HG02588 (cell line): Measurements from ENCODE around the gene NFATC1.
A peak's percentile ranks its signal among the peaks of the same experiment; 100 is the strongest.

Experiments
- ATAC-seq: cut with Tn5 transposase; IDR thresholded peaks from one replicate; pipeline ENCODE4 v1.9.1; 2021; ENCODE audit warnings: mild to moderate bottlenecking, moderate library complexity; ENCODE audit not compliant: unreplicated experiment

NFATC1 gene

DNA sequence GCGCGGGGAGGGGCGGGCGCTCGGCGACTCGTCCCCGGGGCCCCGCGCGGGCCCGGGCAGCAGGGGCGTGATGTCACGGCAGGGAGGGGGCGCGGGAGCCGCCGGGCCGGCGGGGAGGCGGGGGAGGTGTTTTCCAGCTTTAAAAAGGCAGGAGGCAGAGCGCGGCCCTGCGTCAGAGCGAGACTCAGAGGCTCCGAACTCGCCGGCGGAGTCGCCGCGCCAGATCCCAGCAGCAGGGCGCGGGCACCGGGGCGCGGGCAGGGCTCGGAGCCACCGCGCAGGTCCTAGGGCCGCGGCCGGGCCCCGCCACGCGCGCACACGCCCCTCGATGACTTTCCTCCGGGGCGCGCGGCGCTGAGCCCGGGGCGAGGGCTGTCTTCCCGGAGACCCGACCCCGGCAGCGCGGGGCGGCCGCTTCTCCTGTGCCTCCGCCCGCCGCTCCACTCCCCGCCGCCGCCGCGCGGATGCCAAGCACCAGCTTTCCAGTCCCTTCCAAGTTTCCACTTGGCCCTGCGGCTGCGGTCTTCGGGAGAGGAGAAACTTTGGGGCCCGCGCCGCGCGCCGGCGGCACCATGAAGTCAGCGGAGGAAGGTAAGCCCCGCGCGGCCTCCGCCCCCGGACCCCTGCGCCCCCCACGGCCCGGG is at the start of gene NFATC1:
TSS of gene NFATC1 (plus strand) at position 170 of the 644 bp plus-strand sequence. CDS start at position 465, 295 bp downstream.
- ATAC-seq = no peak

DNA sequence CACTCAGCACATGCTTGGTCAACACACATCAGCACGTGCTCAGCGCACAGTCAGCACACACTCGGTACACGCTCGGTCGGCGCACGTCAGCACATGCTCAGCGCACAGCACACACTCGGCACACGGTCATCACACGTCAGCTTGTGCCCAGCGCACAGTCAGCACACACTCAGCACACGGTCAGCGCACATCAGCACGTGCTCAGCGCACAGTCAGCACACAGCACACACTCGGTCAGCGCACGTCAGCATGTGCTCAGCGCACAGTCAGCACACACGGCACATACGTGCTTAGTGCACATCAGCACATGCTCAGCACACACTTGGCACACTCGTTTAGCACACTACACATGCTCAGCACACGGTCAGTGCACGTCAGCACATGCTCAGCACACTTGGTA is 49.7 kb upstream of the NFATC1 start:
- ATAC-seq = no peak

DNA sequence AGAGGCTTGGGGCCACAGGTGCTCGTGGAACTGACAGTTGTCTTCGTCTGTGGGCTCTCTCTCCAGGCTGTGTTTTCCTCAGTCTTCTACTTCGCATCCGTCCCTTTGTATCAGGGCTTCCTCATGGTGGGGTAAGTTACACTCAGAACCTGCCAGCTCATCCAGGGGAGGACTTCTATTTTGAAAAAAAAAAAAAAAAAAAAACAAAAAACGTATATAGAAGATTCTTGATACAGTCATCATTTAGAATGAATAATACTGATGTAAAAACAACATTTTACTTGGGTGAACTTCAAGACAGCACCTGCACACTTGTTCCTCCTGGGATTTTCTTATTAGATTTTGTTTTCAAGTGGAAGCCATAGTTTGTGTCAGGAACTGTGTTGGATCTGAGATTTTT is 47.7 kb upstream of the NFATC1 start:
- ATAC-seq = no peak

DNA sequence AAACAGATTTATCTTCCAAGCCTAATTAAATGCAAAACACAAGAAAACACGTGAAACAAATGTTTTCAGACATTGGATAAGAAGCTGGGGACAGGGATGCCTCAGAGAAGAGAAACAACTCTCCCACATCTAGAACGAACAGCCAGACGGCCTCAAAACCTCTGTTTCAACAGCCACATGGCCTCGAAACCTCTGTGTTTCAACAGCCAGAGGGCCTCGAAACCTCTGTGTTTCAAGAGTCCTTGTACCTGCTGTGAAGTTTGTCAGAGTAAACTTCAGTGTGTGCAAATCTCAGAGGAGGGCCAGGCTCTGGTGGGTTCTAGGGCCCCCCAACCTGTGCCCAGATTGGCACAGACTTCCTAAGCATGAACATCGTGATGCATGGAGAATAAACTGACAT is 43.3 kb upstream of the NFATC1 start:
- ATAC-seq = no peak

DNA sequence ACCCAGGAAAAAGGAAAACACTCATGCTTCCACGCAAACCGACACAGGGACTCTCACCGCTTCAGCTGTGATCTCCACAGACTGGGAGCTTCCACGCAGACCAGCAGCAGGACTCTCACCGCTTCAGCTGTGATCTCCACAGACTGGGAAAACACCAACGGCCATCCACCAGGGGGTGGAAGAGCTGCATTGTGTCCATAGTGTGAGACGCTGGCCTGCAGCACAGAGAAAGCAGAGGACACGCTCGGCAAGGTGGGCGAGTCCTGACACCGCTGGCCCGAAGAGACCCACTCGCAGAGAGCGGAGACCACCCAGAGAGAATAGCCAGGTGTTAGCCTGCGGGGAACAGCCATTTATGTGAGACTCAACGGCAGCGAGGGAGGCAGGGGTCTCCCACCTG is 42.5 kb upstream of the NFATC1 start:
- no peak for ATAC-seq

DNA sequence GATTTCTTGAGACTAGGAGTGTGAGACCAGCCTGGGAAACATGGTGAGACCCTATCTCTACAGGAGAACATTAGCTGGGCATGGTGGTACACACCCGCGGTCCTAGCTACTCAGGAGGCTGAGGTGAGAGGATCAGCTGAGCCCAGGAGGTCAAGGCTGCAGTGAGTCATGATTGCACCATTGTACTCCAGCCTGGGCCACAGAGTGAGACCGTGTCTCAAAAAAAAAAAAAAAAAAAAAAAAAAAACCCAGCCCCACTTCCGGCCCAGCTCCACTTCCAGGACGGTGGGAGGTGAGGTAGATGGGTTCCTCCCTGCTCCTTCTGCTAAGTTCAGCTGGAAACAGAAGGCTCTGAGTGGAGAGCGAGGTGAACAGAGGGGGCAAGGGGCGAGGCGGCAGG is 41.4 kb upstream of the NFATC1 start:
- no peak for ATAC-seq

DNA sequence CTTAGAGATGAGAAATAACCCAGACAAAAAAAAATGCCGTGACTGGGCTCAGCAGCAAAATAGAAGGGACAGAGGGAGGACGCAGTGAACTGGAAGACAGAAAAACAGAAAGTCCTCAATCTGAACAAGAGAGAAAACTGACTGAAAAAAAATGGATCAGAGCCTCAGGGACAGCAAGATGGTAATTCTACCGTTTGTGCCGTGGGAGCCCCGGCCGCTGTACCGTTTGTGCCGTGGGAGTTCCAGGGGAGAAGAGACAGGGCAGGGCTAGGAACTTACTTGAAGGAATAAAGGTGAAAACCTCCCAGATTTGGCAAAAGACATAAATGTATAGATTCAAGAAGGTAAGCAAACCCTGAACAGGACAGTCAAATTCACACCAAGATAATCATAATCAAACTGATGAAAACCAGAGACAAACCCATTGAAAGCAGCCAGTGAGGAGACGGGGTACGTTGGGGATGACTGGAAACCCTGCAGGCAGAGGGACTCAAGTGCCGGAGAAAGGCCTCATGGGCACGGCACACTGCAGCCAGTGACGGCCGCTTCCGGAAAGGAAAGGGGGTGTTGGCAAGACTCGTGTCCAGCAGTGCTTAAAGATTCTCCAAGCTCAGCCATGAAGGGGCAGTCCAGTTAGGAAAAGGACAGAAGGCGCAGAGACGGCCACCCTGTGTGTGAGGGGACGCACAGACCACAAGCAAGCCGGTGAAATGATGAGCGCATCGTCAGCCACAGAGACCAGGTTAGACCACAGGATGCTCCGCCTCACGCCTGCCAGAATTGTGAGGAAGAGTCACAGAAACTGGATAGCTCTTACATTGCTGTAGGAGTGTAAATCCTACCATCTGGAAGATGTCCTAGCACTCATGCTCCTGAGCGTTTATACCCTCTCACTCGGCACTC is 40.0 kb upstream of the NFATC1 start:
- peak; percentile 42 for ATAC-seq

DNA sequence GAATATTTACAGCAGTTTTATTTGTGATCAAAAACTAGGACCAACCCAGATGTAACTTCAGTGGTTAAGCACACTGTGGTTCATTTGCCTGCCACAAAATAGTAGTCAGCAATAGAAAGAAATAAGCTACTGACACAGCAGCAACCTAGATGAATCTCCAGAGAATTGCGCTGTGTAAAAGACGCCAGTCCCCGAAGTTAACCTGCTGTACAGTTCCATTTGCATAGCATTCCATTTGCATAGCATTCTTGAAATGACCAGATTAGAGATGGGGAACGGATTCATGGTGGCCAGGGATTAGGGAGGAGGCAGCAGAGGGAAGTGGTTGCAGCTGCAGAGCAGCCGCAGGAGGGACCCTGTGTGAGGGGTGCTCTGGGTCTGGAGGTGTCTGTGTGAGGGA is 39.3 kb upstream of the NFATC1 start:
- ATAC-seq = peak; percentile 92

DNA sequence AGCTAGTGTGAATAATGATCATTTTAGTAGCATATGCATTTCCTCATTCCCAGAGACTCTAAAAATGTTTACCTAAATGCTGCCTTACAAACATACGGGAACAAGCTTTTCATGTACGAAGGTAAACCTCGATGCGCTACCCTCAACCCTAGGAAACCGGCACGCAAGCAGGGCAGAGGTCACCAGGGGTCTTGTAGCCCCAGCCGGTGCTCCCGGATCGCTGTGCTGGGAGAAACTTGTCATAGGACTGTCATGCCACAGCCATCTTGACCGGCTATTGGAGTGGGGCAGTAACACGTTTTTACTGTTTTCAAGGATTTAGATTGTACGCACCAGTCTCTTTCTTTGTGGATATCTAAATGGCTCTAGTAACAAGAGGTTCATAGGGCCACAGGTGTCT is 34.8 kb upstream of the NFATC1 start:
- no peak for ATAC-seq

DNA sequence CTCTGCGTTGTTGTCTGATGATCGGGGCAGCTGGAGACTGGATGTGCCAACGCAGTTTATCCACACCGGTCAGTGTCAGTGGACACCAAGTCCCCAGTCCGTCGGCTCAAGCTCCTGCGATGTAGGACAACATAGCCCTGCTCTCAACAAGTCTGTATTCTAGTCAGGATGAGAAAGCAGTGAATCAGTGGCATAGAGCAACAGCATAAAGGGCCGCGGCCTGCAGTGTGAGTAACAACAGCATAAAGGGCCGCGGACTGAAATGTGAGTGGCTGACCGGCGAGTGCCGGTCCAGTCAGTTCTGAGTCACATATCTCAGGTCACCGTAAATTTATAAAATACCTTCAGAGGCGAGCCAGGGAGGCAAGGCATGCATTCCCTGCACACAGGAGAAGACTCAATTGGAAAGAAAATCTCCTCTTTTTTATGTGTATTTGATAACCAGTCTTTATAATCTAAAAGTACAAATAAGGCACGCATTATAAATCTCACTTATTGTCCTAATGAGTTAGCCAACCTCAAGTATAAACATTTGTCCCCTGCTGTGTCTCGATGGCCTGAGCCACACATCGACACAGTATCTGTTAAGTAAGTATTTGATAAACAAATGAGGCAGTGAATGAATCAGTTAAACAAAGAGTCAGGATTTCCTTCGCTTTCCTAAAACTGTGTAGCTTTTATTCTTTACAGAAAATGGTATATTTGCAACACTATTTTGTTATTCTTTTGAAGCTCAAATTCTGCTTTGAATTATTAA is 33.8 kb upstream of the NFATC1 start:
- no peak for ATAC-seq

DNA sequence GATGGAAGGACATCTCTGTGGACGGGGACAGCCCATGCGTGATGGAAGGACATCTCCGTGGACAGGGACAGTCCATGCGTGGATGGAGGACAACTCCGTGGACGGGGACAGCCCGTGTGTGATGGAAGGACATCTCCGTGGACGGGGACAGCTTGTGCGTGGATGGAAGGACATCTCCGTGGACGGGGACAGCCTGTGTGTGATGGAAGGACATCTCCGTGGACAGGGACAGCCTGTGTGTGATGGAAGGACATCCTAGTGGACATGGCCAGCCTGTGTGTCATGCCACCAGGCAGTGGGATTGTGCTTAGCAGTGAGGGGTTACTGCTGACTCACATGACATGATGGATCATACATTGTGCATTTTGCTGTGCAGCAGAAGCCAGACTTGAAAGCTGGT is 30.0 kb upstream of the NFATC1 start:
- ATAC-seq = no peak

DNA sequence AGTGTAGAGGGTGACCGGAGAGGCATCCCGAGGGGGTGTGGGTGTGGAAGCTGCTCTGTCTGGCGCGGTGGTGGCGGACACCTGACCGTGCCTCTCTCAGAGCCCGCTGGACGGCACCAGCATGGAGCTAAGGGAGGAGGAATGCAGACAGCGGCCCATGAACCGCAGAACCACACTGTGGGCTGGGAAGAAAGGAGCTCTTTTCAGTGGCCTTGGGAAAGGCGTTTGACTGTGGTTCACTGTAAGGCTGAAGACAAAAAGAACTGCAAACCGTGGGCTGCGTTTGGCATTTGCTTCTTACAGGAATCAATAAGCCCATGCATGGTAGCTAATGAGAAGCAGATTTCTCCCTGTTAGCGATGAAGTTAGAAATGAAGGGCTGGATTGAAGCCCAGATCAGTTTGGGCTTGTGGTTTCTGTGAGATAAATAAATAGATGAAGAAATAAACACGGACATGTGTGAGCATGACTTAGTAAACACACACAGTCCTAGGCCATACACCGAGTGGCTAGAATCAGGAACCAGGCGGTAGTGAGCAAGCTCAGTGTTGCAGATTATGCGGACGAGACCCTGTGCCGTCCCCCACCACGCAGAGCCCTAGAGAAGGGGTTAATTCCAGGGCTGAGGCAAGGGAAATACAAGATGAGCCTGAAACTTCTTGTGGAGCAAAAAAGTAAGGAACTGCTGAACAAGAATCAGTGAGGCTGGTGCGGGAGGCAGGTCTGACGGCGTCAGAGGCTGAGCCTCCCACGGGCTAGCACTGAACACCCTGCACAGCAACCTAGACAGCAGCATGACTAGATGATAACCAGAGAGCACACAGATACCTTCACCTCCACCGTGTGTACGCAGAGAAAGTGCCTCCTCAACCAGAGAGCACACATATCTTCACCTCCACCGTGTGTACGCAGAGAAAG is 29.3 kb upstream of the NFATC1 start:
- ATAC-seq = no peak

DNA sequence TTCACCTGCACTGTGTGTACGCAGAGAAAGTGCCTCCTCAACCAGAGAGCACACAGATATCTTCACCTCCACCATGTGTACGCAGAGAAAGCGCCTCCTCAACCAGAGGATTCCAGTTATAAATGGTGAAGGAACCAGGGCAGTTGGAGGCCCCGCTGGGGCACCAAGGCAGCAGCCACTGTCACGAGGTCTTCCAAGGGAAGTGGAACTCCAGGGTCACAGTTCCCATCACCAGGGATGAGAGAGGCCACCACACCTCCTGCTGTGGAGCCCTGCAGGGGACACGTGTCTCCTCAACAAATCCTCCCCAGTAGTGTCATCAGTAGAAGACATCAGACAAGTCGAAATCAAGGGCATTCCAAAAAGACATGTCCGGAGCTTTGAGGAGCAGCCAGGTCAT is 28.2 kb upstream of the NFATC1 start:
- ATAC-seq = no peak

DNA sequence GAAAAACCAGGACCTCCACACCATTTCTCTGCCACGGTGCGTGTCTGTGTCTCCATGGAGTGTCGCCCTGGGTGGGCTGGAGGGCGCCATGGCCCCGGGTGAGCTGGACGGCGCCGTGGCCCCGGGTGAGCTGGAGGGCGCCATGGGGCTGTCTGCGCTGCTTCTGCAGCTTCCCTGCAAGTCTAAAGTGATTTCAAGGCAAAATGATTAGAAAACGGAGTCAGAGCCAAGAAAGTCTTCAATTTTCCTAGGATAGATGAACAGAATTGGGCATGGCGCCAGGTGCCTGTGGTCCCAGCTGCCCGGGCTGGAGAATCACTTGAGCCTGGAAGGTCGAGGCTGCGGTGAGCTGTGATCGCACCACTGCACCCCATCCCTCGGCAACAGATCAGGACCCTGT is 27.7 kb upstream of the NFATC1 start:
- ATAC-seq = no peak

DNA sequence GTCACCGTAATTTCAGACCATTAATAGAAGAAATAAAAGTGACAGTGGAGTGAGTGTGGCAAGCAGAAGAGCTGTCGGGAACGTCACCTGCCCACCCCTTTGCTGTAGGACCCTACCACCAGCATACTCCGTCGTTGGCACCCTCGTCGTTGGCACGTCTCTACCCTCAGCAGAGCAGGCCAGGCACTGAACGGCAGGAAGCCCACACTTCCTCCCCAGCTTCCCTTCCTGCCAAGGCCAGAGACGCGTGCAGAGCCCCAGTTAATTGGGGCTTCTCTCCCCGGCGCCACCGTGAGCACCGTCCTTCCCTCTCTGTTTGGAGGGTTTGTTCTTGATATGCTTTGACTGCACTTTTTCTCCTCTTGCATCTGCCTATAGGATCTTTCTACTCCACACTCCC is 27.0 kb upstream of the NFATC1 start:
- no peak for ATAC-seq

DNA sequence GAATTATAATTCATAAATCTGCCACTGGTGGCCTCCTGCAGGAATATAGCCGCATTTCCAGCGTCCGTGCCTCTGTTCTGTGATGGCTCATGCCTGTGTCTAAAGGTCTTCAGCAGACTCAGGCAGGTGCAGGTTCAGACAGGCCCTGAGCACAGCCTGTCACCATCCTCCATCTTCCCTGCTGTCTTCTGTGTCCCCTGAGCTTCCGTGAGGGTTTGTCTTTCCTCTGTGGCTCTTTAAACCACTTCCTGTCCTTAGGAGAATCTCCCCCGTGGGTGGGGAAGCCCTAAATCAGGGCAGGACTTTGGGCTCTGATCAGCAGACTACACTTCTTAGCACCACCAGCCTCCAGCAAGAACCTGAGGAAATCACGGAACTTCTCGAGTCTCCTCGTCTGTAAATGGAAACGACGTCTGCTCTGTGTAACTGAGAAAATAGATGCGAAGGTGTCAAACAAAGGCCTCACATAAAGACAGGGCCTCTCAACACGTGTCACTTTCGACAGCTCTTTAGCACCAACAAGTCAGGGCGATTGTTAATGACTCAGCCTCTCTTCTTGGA is 24.1 kb upstream of the NFATC1 start:
- no peak for ATAC-seq

DNA sequence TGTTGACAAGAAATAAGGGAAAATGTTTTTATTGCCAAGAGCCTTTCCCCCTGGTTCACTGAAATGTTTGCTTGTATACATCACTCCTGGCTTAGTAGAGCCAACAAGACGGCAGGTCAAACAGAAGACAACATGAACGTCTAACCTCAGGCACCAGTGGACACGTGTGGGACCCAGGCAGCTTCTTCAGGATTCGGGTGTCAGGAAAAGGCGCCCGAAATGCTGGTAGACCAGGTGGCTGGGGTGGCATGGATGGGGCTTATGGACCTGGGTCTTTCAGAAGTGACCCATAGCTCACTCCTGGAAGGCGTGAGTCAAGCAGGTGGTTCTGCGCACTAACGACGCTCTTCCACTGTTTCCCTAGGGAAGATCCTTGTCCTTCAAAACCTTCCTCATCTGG is 23.3 kb upstream of the NFATC1 start:
- no peak for ATAC-seq

DNA sequence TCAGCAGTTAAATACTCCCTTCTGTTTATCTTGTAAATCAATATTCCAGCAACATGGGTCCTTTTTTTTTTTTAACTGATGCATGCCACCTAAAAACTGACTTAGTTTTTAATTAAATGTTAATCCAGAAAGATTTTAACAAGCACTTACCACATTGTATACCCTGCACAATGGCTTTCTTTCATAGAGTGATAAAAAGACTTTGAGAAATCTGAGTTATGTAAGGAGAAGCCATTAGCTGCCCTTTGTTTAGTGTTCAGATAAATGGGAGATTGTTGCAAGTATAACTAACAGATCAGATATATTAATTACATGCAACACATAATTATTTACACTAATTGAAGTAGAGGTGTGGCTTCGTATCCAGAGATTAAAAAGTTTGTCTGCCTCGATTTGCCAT is 22.7 kb upstream of the NFATC1 start:
- no peak for ATAC-seq

DNA sequence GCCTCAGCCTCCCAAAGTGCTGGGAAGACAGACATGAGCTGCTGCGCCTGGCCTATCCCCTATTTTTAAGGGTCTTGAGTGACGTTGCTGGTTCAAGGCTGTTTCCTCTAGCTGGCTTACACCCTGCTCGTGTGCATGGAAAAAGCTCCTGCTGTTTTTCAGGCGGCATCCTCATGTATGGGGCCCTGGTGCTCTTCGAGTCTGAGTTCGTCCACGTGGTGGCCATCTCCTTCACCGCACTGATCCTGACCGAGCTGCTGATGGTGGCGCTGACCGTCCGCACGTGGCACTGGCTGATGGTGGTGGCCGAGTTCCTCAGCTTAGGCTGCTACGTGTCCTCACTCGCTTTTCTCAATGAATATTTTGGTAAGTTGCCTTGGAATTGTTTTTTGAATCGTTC is 22.0 kb upstream of the NFATC1 start:
- no peak for ATAC-seq

DNA sequence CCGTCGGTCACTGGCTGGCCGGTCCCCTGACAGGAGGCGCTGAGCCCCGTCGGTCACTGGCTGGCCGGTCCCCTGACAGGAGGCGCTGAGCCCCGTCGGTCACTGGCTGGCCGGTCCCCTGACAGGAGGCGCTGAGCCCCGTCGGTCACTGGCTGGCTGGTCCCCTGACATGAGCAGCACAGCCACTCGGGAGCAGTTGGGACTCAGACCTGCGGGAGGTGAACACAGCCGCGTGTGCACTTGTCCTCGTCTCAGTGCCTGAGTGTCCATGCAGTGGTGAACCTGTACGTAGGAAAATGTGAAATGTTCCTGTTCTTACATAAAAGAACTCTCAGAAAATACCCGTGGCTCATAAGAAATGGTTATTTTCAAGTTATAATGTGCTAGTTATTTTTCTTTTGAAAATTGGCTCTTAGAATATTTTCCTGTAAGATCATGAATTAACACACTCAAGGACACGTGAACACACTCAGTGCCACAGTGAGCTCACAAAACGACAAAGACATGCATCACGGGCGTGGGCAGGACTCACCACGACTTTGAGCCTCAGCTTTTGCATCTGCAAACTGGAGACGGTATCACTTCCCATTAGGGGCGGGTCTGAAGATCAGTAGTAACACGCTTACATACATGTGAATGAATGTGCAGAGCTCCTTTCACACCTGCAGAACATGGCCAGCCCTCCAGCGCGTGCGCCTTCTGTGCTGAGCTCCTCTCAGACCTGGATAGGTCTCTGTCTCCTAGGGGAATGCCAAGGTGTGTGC is 21.1 kb upstream of the NFATC1 start:
- ATAC-seq = peak; percentile 85
